CD4-positive, alpha-beta T cell treated with Interleukin-4 for 1 hour (primary cell): ENCODE data around the gene KRT10.
"Not testable (repeated sequence)": the region's sequence is repeated elsewhere in the genome, so short reads cannot be mapped to it uniquely, and the experiment has no call there.

Experiments used
- DNase-seq, 2 donors: peaks; one replicate each; pipeline ENCODE4 v3.0.0-alpha.2; 2020 to 2022

The KRT10 gene

DNA sequence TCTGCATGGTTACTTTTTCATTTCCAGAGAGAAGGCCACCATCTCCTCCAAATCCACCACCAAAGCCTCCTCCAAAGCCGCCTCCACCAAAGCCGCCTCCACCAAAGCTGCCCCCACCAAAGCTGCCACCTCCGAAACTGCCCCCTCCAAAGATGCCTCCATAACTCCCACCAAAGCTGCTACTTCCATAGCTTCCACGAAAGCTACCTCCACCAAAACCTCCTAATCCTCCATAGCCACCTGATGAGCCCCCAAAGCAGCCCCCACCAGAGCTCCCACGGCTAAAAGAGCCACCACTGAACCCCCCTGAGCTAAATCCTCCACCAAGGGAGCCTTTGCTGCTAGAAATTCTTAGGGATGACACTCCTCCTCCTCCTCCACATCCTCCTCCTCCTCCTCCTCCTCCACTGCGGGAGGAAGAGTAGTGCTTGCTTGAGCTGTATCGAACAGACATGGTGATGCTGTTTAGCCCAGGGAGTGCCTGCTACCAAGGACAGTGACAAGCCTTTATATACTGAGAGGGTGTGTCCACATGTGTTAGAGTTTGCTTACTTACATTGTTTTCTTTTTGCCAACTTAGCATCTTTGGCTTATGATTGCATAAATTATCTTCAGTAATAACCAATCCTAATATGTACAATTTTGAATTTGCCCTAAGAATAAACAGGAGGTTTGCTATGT, at the start of gene KRT10:
Gene KRT10, minus strand, starts transcription at position 483 of the 681 bp plus-strand sequence. Its CDS starts 29 bp downstream, at position 454.
- DNase-seq = no peak

DNA sequence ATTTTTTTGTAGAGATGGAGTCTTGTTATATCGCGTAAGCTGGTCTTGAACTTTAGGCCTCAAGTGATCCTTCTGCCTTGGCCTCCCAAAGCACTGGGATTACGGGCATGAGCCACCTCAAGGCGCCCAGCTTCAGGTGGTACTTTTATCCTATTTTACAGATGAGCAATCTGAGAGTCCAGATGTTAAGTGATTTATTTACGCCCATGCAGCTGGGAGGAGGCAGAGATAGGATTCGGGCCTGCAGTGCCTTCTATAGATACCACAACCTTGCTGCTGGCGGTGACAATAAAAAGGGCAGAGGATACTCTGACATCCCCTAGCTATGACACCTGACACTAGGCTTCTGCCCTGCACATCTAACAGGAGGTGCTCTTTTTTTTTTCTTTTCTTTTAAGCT, 48.9 kb upstream of the KRT10 start:
- DNase-seq = no peak

DNA sequence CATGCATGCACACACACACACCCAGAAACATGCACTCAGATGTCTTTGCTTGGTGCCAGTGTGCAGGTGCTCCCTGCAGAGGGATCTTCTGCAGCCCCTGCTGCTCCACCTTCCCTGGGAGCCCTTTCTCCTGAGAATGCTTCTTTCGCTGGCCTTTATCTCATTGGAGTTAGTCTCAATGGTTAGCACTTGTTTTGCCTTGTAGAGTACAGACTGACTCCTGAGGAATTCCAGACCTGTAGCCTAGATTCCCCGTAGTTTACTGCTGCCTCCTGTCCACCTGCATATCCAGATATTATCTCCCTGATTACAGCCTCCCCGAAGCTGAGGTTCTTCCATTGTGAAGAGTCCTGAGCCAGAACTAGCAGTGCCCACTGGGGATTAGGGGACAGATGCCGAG, 47.7 kb upstream of the KRT10 start:
- no peak for DNase-seq

DNA sequence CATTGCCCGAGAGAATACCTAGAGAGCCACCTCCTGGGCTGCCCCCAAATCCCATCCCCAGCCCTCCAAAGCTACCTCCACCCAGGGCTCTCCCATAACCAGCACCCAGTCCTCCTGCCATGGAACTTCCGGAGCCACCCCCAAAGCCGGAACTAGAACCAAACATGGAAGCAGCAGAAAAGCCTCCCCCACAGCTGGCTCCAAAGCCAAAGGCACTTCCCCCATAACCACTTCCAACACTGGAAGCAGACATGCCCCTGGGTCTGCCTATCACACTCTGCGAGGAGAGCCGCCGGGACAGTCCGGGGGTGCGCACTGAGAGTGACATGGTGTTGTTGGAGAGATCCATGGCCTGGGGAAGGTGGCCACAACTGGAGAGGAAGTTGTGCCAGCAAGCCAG, 44.4 kb upstream of the KRT10 start, which contains the start of gene KRT12:
Gene KRT12, minus strand, starts transcription at position 386 of the 400 bp plus-strand sequence. Its CDS starts 37 bp downstream, at position 349.
- DNase-seq = no peak

DNA sequence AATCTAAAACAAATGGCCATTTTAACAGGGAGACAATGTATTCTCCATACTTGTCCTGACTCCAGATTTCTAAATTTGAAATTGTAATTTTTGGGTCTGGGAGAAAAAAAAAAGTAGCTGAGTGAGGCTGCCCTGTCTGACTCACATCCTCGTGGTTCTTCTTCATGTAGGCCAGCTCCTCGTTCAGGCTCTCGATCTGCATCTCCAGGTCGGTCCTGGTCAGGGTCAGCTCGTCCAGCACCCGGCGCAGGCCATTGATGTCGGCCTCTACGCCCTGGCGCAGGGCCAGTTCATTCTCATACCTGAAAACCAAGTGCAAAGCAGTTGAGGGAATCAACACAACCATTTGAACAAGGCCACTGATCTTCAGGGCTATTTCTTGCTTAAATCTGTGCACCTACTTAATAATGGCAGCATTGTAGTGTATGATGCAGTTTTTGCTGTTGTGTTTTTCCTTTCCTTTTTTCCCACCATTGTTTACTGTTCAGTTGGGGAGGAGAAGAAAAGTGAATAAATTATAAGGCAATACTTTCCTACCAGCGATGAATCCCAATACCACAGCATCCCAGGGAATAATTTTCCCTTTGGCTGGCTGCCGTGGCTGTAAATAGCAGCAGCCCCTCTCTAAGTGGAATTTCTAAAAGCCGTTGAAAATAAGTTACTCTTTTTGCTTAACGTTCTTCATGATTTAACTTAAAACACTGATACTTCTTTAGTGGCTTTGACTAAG, 42.4 kb upstream of the KRT10 start:
- DNase-seq = no peak

DNA sequence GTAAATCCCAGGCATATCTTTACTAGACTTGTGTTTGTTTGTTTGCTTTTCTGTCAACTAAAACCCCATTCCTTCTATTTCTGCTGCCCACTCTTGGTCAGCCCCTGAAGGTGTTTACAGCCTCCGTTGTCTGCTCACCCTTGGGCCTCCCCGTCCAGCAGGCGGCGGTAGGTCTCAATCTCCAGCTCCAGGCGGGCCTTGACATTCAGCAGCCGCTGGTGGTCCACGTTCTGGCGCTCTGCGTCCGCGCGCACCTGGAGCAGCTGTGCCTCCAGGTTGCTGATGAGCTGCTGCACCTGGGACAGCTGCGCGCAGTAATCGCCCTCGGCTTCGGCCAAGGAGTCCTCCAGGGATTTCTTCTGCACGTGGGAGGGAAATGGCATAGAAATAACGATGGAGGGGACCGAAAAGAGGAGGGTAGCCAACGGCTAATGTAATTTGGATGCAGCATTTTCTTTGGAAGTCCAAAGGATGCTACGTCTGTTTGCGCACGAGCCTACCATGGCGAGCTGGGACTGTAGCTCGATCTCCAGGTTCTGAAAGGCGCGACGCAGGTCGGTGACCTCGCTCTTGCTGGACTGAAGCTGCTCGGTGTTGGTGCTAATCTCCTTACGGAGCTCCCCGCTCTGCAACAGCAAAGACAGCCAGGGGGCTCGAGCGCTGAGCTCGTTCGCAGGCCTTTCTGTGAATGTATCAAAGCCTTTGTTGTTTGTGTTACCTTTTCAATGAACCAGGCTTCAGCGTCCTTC, 40.7 kb upstream of the KRT10 start:
- no peak for DNase-seq

DNA sequence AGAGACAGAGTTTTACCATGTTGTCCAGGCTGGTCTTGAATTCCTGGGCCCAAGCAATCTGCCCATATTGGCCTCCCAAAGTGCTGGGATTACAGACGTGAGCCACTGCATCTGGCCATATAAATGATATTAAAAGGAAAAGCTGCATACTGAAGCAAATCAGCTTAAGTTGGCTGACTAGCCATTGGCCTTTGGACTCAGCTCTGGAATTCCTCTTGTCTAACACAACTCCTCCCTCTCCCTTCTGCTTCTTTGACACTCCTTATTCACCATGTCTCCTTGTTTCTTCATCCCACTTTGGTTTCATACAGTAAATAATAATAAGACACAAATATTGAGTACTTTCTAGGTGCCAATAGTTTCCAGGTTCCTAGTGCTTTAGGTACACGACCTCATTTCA, 37.1 kb upstream of the KRT10 start:
- DNase-seq = no peak

DNA sequence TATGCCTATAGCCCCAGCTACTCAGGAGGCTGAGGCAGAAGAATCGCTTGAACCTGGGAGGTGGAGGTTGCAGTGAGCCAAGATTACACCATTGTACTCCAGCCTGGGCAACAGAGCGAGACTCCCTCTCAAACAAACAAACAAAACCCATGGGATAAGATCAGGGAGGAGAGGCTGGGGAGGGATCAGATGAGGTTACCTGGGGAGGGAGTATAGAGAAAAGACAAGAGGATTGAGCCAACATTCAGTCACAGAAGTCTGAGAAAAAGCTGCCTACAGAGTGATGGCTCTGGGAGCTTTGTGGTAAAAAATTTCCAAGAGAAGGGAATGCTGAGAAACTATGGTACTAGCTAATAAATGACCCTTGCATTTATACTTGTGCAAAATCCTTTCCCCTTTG, 36.3 kb upstream of the KRT10 start:
- DNase-seq = not testable (repeated sequence)

DNA sequence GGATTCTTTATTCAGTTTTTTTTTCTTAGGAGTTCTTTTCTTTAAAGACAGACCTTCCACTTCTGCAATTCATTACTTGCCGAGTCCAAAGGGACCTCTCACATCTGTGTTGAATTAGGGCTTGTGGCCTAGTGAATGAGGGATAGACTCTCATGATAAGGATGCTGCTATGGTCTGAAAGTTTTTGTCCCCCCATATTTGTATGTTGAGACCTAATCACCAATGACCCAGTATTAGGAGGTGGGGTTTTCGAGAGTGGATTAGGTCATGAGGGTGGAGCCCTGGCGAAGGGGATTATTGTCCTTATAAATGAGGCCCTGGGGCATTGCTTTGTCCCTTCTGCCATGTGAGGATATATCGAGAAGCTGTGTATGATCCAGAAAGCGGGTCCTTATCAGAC, 35.1 kb upstream of the KRT10 start:
- no peak for DNase-seq

DNA sequence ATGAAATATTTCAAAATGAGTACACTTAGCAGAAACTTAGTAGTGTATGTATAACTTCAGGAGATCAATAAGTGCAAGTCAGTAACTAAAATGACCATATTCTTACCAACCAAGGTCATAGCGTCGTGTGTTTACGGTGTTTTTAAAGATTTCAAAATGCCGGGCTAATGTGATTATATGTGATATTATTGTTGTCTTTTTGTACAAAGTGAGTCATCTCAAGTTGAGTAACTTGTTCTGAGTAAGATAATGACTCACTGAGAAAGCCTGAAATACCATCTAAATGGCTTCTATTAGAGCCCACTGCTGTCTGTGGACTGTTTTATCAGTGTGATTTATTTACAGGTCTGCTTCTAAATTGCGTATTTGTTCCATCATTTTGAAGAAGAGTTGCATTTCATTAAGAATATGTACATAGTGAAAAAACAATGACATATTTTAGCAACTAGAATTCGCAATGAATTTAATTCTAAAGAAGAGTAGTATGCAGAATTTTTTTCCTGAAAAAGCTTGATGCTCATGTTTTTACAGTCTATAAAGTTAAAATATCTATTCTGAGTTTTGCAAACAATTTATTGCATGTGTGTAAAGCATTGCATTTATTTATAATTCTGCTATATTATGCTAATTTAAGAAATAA, 31.9 kb upstream of the KRT10 start:
- no peak for DNase-seq

DNA sequence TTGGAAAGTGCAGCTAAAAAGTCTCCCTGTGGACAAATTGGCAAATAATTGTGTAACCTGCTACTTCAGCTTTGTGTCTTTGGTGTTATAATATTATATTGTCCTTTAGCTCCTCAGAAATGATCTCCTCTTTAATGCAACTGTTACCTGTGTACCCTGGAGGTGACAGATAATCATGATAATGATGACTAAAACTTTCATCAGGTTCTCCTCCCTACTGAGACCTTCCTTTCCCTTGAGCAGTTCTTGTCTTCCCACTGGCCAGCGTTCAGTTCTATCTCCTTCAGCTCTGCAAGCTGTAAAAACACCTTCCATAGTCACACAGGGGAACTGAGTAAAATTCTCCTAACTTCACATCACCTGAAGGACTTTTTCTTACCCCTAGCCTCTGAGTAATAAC, 29.9 kb upstream of the KRT10 start:
- DNase-seq = no peak

DNA sequence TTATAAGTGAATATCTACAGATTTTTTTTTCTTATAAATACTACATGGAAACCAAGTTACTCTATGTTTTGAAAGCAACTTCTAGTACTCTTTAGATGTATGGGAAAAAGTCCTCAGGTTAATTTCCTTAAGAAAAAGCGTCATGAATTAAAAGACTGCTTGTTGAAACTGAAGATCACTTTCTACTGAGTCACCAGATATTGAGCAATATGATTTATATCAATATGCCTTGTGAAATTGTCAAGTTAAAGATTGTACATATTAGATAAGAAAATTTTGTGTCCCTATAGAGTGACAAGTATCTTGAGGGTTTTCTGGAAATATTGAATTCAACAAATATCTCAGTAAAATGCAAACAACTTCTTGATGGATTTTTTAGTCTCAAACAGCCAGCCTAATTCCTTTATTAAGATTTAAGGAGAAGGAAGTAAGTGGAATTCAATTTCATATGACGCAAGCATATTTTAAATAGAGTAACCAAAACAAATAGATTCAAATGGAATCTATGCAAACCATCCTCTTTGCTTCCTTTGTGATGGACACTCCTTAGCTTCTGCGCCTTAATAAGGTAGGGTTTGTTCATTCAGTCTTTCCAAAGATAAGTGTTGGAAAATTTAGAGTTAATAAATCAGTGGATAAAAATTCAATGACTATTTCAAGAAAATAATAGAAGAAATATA, 28.0 kb upstream of the KRT10 start:
- no peak for DNase-seq

DNA sequence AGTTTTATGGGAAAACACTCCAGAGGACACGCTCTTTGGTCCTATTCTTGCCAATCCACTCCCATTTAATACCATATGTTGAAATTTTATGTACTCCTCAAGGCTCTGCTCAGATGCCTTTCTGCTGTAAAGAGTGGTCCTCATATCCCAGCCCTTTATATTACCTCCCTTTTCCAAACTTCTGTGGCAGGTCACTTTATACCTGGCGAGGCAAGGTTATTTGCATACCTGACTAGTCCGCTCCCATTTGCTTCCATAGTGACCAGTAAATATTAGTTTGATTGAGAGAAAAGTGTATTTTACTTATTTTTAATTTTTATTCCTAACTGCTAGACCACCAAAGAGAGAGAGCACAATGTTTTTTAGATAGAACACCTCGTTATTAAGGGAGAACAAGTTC, 27.3 kb upstream of the KRT10 start:
- no peak for DNase-seq

DNA sequence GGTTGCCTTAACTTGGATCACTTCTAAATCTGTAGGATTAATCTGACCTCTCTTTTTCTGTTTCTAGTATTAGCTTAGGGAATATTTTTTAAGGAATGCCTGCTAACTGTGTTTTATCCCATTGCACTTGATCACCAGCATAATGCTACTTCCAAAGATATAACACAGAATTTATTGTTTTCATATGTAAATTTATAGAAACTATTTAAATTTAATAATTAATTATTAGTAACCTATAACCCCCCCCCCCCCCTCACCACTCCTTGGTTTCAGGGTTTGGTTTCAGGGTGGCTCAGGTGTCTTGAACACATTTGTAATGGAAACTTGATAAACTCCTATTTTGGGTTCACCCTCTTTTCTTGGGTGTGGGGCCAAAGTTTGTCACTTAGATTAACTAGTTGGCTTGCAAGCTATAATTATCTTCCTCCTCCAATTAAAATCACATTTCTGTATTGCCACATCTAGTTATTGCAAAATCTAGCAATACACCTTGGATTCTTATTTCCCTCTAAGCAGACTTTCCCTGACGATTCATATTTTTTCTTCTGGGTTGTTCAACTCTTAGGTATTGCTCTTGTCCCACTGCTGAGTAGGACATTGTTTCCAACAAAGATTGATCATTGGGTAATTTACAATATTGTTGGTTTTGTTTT, 26.3 kb upstream of the KRT10 start:
- no peak for DNase-seq

DNA sequence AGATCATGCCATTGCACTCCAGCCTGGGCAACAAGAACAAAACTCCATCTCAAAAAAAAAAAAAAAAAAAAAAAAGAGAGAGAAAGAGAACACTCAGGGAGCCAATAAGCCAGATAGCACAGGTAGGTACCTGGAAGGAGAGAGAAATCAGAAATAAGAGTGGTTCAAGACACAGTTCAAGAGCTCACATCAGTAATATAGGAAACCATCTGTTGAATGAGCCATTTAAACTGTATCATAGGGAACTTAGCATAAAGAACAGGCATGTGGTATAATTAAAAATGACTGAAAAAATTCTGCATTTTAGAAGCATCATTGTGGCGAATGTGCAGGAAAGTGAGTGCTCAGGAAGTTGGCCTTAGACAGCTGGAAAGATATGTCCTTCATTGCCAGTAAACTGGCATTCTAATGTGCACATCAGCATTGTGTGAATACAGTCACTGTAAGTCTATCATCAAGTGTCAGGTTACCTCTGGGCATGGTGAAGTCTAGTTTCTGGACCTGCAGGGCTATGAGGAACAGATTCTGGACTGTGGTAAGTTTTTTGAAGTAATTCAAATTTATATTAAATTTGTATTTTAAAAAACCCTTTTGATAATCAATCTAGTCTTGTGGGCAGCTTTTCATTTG, 24.2 kb upstream of the KRT10 start:
- no peak for DNase-seq

DNA sequence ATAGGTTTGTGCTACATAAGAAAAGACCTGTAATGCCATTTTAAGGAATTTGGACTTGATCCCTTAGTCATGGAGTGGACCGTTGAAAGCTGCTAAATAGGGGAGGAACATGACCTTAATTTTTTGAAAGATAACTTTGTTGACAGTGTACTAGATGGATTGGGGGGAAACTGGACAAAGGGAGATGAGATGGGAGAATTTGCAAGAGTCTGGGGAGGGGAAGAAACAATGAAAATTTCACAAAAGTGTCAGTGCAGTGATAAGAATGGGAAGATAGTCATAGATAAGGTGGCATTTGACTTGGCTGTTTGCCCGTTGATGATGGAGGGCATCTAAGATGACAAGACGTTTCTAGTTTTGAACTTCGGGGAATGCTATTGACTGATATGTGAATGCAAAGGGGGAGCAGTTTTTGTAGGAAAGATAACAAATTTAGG, 22.3 kb upstream of the KRT10 start:
- no peak for DNase-seq

DNA sequence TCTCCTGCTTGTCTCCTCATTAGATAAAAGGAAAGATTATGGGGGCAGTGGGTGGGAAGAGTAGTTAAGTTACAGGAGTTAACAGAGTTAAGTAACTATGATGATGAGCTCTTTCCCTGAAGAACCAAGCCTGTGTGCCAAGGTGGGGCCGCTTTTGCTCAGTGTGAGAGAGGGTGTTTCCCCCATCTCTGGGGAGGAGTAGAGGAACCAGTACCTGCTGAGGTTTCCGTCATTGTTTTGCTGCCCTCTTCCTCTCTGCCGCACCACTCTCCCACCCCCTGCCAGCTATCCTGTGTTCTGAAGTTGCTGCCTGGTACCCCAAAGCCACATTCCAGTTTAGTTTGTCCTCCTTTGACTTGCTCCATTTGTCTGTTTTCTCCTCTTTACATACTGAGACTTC, 20.8 kb upstream of the KRT10 start:
- no peak for DNase-seq

DNA sequence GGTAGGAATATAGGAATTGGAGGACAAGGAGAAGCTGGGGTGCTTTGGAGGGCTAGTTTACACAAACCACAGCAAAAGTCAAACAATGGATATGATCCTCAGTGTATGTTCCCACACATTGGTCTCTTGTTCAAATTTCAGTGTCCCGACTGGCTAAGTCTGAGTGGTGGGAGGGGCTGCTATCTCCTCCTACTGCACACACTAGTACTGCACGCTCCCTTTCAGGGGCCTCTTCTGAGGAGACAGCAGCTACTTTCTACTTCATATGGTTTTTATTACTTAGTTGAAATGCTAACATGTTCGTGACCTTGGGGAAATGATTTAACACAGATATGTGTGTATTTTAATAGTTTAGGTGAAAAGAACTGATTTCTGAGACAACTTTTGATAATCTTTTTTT, 18.8 kb upstream of the KRT10 start:
- no peak for DNase-seq

DNA sequence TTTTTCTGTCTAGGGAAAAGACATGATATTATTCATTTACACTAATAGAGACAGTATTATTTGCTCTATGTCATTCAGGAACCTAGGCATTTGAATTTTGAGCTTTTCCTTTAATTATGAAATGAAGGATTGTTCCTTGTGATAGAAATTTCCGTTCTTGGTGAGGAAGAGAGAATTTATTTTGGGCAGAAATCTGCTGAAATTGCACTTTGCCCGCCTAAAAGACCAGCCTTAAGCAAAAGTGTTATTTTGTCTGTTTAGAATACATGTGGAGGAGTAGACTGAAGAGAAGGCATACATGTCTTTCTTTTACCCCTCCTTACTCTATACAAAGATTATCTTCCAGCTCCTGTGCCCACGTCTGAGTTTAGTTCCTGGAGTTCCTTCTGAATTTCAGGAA, 16.8 kb upstream of the KRT10 start:
- DNase-seq = no peak

DNA sequence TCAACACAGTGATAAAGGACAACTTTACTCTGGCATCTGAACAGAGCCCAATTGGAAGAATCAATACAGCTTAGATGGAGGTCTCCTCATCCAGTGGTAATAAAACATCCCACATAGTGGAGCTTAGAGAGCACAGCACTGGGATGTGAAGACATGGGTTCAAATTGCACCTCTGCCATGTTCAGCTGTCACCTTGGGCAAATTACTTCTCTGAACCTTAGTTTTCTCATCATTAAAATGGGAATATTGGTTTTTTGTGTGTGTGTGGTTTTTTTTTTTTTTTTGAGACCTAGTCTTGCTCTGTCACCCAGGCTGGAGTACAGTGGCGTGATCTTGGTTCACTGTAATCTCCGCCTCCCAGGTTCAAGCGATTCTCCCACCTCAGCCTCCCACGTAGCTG, 13.6 kb upstream of the KRT10 start:
- no peak for DNase-seq

DNA sequence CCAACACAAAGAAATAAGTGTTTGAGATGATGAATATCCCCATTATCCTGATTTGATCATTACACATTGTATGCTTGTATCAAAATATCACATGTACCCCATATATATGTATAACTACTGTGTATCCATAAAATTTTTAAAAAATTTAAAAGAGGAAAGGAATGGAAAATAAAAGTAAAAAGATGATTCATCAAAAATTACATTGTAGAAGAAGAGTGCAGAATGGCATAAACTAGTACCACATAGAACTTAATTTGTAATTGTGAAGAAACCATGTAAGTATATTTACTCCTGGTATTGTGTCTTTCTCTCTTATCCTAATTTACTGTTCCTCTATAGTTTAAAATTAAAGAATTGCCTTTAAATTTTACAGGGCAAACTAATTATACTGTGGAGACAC, 11.5 kb upstream of the KRT10 start:
- DNase-seq = no peak

DNA sequence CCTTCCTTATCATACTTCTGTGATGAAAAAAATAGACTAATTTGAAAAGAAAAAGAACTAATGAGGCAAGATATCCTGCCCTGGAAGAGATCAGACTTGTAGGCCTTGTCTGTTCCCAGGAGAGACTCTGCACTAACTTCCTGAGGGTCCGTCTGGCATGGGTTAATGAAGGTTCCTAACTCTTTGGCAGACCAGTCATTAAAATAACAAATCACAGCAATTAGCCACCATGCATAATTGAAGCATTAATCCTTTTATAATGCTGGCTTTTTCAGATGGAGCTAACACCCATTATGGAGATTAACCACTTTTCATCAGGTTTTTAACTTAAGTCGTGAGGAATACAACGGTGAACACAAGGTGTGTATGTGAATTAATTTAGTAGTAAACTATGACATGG, 10.4 kb upstream of the KRT10 start:
- no peak for DNase-seq
